Testis (tissue), 3 donors: Measurements from ENCODE around the gene DAB1. TPM values are rescaled to one million over a fixed set of nuclear protein-coding genes. Genes with fewer than 3 reads are reported as not detected.

Experiments used
- DNase-seq: peaks from one replicate; pipeline ENCODE4 v3.0.0-alpha.2; 2019
- H3K27ac ChIP-seq, 2 donors: fragments of 200-600 bp; sonication (generic); one replicate each; pipeline ENCODE4 v1.5.1; 2019
- H3K27me3 ChIP-seq: fragments of 200-600 bp; sonication (generic); one replicate; pipeline ENCODE4 v1.5.1; 2019
- H3K36me3 ChIP-seq: fragments of 200-600 bp; sonication (generic); one replicate; pipeline ENCODE4 v1.5.1; 2017; ENCODE audit warnings: low read depth; ENCODE audit errors: missing control alignments
- H3K4me1 ChIP-seq: fragments of 200-600 bp; sonication (generic); one replicate; pipeline ENCODE4 v1.5.1; 2019
- H3K4me3 ChIP-seq, 2 donors: fragments of 200-600 bp; sonication (generic); one replicate each; pipeline ENCODE4 v1.5.1; 2017 to 2019
- H3K9me3 ChIP-seq: fragments of 200-600 bp; sonication (generic); one replicate; pipeline ENCODE4 v1.5.1; 2017
- POLR2A ChIP-seq: fragments of 450-650 bp; IDR thresholded peaks from one replicate; pipeline ENCODE4 v1.6.1; 2017; ENCODE audit warnings: antibody characterized with exemption, mild to moderate bottlenecking, moderate library complexity
- WGBS, 2 donors: methylation state at CpG; one replicate each; pipeline ENCODE4 v1.1.5; 2018; 5-methylcytosine and 5-hydroxymethylcytosine counted together
- intact Hi-C: fragments of 100-400 bp; cut with DNase I; formaldehyde crosslinking; loops from one replicate; pipeline ENCODE4 v1.15.1; 2023; ENCODE audit warnings: low total_unique reads
- polyA plus RNA-seq: library from polyadenylated mRNA; stranded (reverse); fragments of 350-450 nt; fragmentation: Illumina TruSeq; extraction: RNeasy Lipid Tissue Mini Kit (QIAGEN cat#74804); gene quantifications from one replicate; pipeline ENCODE4 v1.2.3, GENCODE V29; 2014; ENCODE audit warnings: low read depth, low replicate concordance; ENCODE audit not compliant: insufficient read depth
- total RNA-seq, 2 donors: library from RNA; depleted of rRNA; stranded (reverse); fragments of >200 nt; gene quantifications; one replicate each; pipeline ENCODE4 v1.2.3, GENCODE V29; 2016
- TF ChIP-seq, protein P1 (sequence below), 3 experiments: fragments of 450-650 bp in 2 of 3; fragments of 200-600 bp in 1 of 3; sonication (generic) in 1 of 3; IDR thresholded peaks; one replicate each; pipeline ENCODE4 v1.5.1; 2016 to 2019; ENCODE audit warnings: antibody characterized with exemption in 3 of 3, mild to moderate bottlenecking in 2 of 3, moderate library complexity in 1 of 3

Gene DAB1
- total and polyA plus RNA-seq, 3 donors from 2014 or later: 0.79 to 1.7 (median 1.2) TPM

DNA sequence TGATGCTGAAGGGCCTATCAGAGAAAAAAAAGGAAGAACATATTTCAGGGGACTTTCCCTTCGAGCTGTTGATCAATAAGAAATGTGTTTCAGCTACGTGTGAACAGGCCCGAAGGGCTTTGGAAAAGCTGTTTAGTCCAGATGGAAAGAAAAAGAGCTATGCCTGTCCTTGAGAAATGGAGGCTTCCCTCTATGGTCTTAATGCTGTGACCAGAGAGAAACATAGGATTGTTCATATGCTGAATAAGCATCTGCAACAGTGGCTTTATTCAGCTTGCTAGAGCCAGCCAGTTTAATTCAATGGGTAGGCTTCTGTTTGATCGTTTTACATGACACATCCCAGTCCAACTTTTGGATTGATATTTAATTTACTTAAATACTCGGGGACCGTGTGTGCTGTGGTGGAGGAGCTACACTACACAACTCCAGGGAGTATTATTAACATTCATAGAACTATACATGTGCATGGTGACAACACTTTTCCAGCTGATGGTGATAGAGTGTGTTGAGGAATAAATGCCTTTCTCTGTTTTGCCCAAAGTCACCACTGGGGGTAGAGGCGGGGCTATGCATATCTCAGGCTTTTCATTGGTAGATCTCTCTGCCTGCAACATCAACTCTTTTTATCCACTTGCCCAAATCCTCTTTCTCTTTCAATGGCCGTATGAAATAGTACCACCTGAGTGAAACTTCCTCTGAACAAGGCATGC is 351.3 kb downstream of the DAB1 start:
- Histone ChIP-seq H3K27me3 (no peaks in the 10 kb centered on the region), H3K36me3 (no peaks in the 10 kb centered on the region), H3K27ac (no peak overlapping the region), H3K4me1 (no peaks in the 10 kb centered on the region), H3K9me3 (no peaks in the 10 kb centered on the region), H3K4me3 (no peak overlapping the region)
- TF ChIP-seq POLR2A: no peak
- TF ChIP-seq, protein P1, sequence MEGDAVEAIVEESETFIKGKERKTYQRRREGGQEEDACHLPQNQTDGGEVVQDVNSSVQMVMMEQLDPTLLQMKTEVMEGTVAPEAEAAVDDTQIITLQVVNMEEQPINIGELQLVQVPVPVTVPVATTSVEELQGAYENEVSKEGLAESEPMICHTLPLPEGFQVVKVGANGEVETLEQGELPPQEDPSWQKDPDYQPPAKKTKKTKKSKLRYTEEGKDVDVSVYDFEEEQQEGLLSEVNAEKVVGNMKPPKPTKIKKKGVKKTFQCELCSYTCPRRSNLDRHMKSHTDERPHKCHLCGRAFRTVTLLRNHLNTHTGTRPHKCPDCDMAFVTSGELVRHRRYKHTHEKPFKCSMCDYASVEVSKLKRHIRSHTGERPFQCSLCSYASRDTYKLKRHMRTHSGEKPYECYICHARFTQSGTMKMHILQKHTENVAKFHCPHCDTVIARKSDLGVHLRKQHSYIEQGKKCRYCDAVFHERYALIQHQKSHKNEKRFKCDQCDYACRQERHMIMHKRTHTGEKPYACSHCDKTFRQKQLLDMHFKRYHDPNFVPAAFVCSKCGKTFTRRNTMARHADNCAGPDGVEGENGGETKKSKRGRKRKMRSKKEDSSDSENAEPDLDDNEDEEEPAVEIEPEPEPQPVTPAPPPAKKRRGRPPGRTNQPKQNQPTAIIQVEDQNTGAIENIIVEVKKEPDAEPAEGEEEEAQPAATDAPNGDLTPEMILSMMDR (IDR thresholded peaks at IDR 0.05): no peak
- DNase-seq: no peak
- WGBS, 2 donors: 84 to 90% methylated on average over 8 of the region's 8 CpGs
- intact Hi-C loops: no loop called here

DNA sequence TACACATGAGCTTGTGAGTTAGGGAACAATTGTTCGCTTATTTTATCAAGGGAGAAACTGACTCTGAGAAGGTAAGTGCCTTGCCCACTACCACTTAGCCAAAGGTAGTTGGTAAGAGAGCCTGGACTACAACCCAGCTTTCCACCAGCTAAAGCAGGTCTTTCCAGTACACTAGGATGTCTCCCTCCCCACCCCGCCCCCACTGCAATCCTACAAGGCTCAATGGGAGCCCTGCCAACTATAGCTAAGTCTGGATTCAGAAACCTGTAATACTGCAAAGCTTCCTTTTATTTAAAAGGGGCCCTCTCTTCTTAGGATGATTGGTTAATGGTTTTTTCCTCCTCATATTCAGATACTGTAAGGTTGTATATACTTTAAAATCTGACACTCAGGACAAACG is 356.0 kb downstream of the DAB1 start:
- DNase-seq: no peak
- Histone ChIP-seq H3K9me3 (no peaks in the 10 kb centered on the region), H3K36me3 (no peaks in the 10 kb centered on the region), H3K4me1 (no peaks in the 10 kb centered on the region), H3K4me3 (no peak overlapping the region), H3K27me3 (no peaks in the 10 kb centered on the region), H3K27ac (no peak overlapping the region)
- TF ChIP-seq, protein P1 (IDR thresholded peaks at IDR 0.05): no peak
- TF ChIP-seq POLR2A: no peak
- WGBS, 2 donors: 65 to 78% methylated on average over 3 of the region's 3 CpGs
- intact Hi-C loops: no loop called here

DNA sequence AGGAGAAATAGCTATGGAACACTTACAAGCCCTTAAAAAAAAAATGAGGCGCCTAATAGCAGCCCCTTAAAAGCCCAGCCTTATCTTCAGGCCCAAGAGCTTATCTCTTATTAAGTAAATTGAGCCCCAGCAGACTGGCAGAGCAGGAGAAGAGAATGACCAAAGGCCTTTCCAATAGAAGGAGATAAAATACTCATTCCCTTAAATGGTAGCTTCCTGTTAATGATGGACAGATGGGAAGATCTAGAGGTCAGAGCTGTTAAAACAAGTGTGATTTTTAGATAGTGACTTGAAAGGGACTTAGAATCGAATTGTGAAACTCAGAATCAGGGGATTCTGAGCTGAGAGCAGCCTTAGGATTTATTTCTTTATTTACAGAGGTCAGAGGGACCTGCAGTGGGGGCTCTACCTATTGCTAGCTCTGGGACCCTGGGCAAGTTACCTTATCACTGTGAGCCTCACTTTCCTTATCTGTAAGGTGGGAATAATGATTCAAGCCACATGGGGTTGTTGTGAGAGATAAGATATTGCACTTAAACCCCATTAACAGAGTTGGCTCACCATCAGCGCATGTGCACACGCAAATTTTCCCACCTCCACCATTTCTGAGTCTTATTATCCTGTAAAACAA is 356.8 kb downstream of the DAB1 start:
- Histone ChIP-seq H3K4me1 (no peaks in the 10 kb centered on the region), H3K36me3 (no peaks in the 10 kb centered on the region), H3K27ac (no peak overlapping the region), H3K27me3 (no peaks in the 10 kb centered on the region), H3K9me3 (no peaks in the 10 kb centered on the region), H3K4me3 (no peak overlapping the region)
- WGBS, 2 donors: 82 to 83% methylated on average over 4 of the region's 4 CpGs
- TF ChIP-seq, protein P1 (IDR thresholded peaks at IDR 0.05): no peak
- no peak for TF ChIP-seq POLR2A
- DNase-seq: no peak
- intact Hi-C loops: no loop called here

DNA sequence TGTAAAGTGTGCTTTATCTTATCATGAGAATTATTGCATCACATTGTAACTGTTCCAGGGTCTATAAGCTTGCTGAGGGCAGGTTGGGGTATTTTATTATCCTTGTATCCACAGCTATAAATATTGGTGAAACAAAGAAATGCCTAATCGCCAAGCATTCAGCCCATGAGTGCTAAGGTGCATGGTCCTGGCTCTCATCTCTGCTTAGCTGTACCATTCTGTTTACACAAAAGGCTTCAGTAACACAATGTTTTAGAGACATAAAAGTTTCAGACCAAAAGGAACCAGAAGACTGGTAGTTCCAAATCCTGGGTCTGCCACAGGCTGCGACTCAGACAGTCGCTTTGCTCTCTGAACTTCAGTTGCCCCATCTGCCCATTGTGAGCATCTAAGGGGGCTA is 358.4 kb downstream of the DAB1 start:
- intact Hi-C loops: no loop called here
- no peak for DNase-seq
- Histone ChIP-seq H3K4me1 (no peaks in the 10 kb centered on the region), H3K9me3 (no peaks in the 10 kb centered on the region), H3K27me3 (no peaks in the 10 kb centered on the region), H3K4me3 (no peak overlapping the region), H3K36me3 (no peaks in the 10 kb centered on the region), H3K27ac (no peak overlapping the region)
- TF ChIP-seq POLR2A: no peak
- TF ChIP-seq, protein P1 (IDR thresholded peaks at IDR 0.05): no peak
- WGBS, 2 donors: 85 to 86% methylated on average over 3 of the region's 3 CpGs
